ENCODE data around the gene SNX17. TPM values are rescaled to one million over a fixed set of nuclear protein-coding genes. Genes with fewer than 3 reads are reported as not detected.

Gene SNX17
- total RNA-seq, result 10 to 100 TPM; 66.1 to 70.7 TPM

- DNase-seq (peak; percentile 99), ATAC-seq (replicated peaks in 1 of 2) (peak; percentile 94 to 95)
- no peaks in the 10 kb centered on the region for H3K27me3 Mint-ChIP-seq (ENCODE audit: low read depth)
- H3K36me3 Mint-ChIP-seq (ENCODE audit: insufficient read depth in 2 of 2), result peaks cover 12 to 13% of the 10 kb centered on the region in 2 donors
- peak within 1 kb of the TSS; percentile 95 for H3K27ac Mint-ChIP-seq
- H3K9me3 Mint-ChIP-seq, result no peaks in the 10 kb centered on the region
- H3K4me1 Mint-ChIP-seq (ENCODE audit: low read depth), result peaks cover 34% of the 10 kb centered on the region
- H3K4me3 Mint-ChIP-seq, result peak within 1 kb of the TSS; percentile 82 to 83
Measured at GRCh38 chr2:27370026-27370815, at the start of gene SNX17, which contains the start of gene EIF2B4. TSS of gene SNX17 (plus strand) at chr2:27370616. CDS start at chr2:27370744, 128 bp downstream. TSS of gene EIF2B4 (minus strand) at chr2:27370338. CDS start at chr2:27370314, 24 bp downstream.

DNA sequence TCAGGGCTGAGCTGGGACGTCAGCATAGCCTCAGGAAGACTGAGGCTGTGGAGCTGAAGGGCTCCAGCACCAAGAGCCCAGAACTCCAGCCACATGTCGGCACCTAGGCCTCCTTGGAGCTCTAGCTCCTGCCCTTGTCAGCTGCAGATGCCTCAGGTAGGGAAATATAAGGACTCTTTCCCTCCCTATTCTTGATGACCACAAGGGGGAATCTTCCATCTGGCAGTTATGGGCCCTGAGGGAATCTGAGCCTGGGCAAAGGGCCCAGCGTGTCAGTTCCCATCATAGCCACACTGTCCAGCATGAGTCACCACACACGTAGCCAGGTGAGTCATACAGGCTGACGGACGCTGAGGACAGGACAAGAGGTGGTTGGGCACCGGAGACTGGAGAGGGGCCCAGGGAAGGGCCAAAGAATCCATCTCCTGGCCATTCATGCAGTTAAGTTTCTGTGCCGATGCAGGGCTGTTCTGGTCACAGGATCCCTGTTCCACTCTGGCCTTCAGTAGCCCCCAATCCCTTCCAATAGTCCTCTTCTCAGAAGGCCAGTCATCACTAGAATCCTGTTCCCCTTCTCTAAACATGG lies 49.4 kb upstream of the SNX17 start:
- Mint-ChIP-seq H3K27me3 (ENCODE audit: low read depth) (no peaks in the 10 kb centered on the region), H3K27ac (no peak overlapping the region), H3K4me1 (ENCODE audit: low read depth) (peaks cover 23% of the 10 kb centered on the region), H3K36me3 (ENCODE audit: insufficient read depth in 2 of 2) (peaks cover 3 to 10% of the 10 kb centered on the region in 2 donors), H3K4me3 (peak overlapping the region; percentile 95 to 99), H3K9me3 (no peaks in the 10 kb centered on the region)
- peak in 1 of 2 donors; percentile 12 for DNase-seq
- ATAC-seq (replicated peaks in 1 of 2), result no peak

DNA sequence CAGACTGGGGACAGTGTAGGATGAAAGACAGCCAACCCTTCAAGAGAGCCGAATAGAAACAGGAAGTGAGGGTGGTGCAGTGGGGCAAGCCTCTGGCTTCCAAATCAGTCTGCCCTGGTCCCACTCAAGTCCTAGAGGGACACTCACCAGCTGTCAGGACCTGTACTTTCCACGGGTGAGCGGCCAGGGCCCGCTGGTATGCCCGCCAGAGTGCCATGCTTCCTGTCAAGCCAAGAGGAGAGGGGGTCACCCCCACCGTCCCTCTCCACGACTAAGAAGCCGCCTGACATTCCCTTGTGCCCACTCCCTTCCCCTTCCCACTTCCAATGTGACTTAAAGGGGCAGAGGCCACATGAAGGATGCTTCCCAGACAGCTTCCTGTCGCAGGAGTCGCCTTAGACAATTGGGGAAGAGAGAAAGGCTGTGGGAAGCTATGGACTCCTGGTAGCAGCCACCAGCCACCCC lies 48.1 kb upstream of the SNX17 start:
- DNase-seq, result peak; percentile 16 to 29
- H3K4me3 Mint-ChIP-seq, result peak overlapping the region; percentile 95 to 99

DNA sequence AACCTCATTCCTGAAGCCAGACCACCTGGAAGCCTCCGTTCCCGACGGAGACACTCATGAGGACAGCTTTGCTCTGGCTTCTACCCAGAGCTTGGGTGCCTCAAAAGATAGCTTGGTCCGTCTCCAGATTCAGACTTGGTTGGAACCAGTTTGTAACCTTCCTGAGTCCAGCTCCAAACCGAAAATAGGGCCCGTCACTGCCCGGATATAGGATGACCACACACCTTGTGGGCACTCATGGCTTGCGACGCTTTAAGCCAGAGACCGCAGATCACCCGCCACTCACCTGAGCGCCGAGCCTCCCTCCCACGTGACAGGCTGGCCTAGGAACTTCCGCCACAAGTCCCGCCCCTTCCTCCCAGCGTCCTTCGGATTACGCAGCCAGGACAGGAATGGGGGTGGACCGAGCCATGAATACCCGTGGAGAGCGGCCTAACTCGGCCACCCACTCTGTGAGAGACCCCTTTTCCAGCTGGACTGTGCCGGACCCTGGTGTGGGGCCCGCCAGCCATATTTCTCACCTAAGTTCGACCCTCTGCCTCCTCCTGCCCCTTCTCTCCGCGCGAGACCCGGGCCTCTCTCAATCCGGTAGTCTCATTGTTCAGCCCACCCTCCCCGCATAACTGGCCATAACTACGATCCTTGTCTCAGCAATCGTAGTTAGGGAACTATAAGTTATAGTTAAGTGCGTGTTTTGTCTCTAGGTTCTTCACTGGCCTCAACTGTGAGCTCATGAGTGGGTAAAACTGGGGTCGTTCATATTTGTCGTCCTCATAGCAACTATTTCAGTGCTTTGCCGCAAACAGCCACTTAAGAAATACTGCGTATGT lies 47.4 kb upstream of the SNX17 start, which contains the start of gene MPV17:
MPV17 (minus strand) TSS at position 332 of the 830 bp plus-strand sequence. CDS start 580 bp downstream, outside the sequence.
- Mint-ChIP-seq H3K9me3 (no peaks in the 10 kb centered on the region), H3K27me3 (ENCODE audit: low read depth) (no peaks in the 10 kb centered on the region), H3K4me3 (peak within 1 kb of the TSS; percentile 95 to 99), H3K27ac (peak within 1 kb of the TSS; percentile 97), H3K4me1 (ENCODE audit: low read depth) (peaks cover 23% of the 10 kb centered on the region), H3K36me3 (ENCODE audit: insufficient read depth in 2 of 2) (peaks cover 10 to 19% of the 10 kb centered on the region in 2 donors)
- ATAC-seq (replicated peaks in 1 of 2) (peak; percentile 99), DNase-seq (peak; percentile 90 to 92)

More for the DNA sequence above, 48.1 kb upstream of the SNX17 start:
- no peaks in the 10 kb centered on the region for H3K27me3 Mint-ChIP-seq (ENCODE audit: low read depth)
- H3K9me3 Mint-ChIP-seq, result no peaks in the 10 kb centered on the region
- H3K36me3 Mint-ChIP-seq (ENCODE audit: insufficient read depth in 2 of 2), result peaks cover 8 to 19% of the 10 kb centered on the region in 2 donors
- peak overlapping the region; percentile 97 for H3K27ac Mint-ChIP-seq
- H3K4me1 Mint-ChIP-seq (ENCODE audit: low read depth), result peaks cover 23% of the 10 kb centered on the region
- ATAC-seq (replicated peaks in 1 of 2), result peak; percentile 10 to 27

DNA sequence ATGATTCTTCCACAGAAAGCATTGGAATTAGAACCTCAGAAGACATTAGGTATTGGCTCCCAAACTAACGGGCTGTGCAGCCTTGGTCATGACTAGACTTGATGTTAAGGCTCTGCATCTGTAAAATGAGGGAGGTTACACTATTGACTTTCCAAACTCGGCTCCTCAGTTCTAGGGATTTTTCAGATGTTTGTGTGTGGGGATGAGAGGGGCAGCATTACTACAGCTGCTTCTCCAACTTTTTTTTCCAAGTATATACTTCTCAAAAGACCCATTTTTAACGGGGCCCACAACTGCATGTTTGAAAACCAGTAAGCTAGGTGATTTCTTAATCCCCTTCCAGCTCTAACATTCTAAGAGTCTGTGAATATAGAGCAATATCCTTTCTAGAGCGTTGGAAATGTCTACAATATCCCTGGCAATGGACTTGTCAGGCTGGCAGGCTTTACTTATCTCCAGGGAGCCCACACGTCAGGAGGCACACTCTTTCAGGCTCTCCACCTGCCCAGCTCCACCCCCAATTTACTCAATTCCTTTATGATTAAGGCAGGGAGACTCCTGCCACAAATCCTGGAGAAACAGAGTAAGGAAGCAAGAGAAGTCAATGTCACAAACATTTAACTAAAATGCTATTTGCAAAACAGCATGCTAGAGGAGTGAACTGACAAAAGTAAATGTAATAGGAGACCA lies 46.7 kb upstream of the SNX17 start:
- DNase-seq (no peak), ATAC-seq (replicated peaks in 1 of 2) (no peak)
- Mint-ChIP-seq H3K36me3 (ENCODE audit: insufficient read depth in 2 of 2) (peaks cover 10 to 19% of the 10 kb centered on the region in 2 donors), H3K9me3 (no peaks in the 10 kb centered on the region), H3K27me3 (ENCODE audit: low read depth) (no peaks in the 10 kb centered on the region), H3K27ac (peak overlapping the region; percentile 97), H3K4me1 (ENCODE audit: low read depth) (peaks cover 23% of the 10 kb centered on the region), H3K4me3 (peak overlapping the region; percentile 95 to 99)

DNA sequence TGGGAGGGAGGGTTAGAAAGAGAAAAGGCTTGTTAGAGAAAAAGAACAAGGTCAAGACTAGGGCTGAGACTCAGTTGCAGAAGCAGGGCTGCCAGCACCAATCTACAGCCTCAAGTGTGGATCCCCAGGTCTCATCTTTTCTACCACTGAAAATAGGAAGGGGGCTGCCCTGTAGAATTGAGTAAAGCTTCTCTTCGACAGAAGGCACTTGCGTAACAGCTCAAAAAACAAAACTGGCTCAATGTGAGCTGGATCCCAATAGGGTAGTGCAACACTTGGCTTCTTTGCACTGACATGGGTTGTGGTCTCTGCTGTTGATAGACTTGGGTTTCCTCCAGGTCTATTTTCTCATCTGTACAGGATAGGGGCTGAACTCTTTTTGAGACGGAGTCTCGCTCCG lies 45.7 kb upstream of the SNX17 start:
- Mint-ChIP-seq H3K4me1 (ENCODE audit: low read depth) (peaks cover 23% of the 10 kb centered on the region), H3K27ac (no peak overlapping the region), H3K9me3 (no peaks in the 10 kb centered on the region), H3K36me3 (ENCODE audit: insufficient read depth in 2 of 2) (peaks cover 12 to 17% of the 10 kb centered on the region in 2 donors), H3K27me3 (ENCODE audit: low read depth) (no peaks in the 10 kb centered on the region), H3K4me3 (peak overlapping the region; percentile 4 to 29)
- ATAC-seq (replicated peaks in 1 of 2) (no peak), DNase-seq (no peak)

GRCh38 chr2:27335311-27335710 lies 35.1 kb upstream of the SNX17 start:
- Mint-ChIP-seq H3K4me1 (ENCODE audit: low read depth) (peaks cover under 1% of the 10 kb centered on the region), H3K36me3 (ENCODE audit: insufficient read depth in 2 of 2) (peaks cover 8 to 14% of the 10 kb centered on the region in 2 donors), H3K4me3 (no peak overlapping the region), H3K9me3 (no peaks in the 10 kb centered on the region), H3K27me3 (ENCODE audit: low read depth) (no peaks in the 10 kb centered on the region), H3K27ac (no peak overlapping the region)
- DNase-seq (no peak), ATAC-seq (replicated peaks in 1 of 2) (no peak)

DNA sequence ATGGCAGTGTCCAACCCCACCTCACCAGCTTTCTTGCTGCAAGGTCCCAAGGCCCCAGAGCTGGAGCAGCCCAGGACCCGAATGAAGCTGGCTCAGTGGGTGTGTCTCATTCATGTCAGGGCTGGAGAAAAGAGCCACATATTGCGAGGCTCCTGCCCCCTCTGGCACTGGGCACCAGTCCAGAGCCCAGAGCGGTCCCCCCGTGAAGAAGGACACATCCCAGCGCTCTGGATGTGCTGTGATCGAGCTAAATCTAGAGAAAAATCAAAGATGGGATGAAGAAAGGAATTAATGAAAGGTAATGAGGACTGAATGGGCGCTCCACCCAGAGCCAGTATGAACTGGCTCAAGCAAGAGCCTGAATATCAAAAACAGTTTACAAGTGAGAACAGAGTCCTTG lies 34.2 kb upstream of the SNX17 start:
- Mint-ChIP-seq H3K27ac (no peak overlapping the region), H3K9me3 (no peaks in the 10 kb centered on the region), H3K27me3 (ENCODE audit: low read depth) (no peaks in the 10 kb centered on the region), H3K36me3 (ENCODE audit: insufficient read depth in 2 of 2) (peaks cover 8 to 21% of the 10 kb centered on the region in 2 donors), H3K4me3 (no peak overlapping the region), H3K4me1 (ENCODE audit: low read depth) (peaks cover 4% of the 10 kb centered on the region)
- DNase-seq, result no peak
- no peak for ATAC-seq (replicated peaks in 1 of 2)

DNA sequence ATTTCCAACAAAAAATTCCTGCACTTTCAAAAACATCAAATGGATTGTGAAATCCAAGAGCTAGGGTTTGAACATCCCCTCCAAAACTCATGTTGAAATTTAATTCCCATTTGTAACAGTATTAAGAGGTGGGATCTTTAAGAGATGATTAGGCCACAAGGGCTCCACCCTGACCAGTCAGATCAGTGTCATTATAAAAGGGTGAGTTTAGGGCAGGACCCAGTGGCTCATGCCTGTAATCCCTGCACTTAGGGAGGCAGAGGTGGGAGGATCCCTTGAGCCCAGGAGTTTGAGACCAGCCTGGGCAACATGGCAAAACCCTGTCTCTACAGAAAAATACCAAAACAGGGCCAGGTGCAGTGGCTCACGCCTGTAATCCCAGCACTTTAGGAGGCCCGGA lies 22.8 kb upstream of the SNX17 start:
- H3K27me3 Mint-ChIP-seq (ENCODE audit: low read depth), result no peaks in the 10 kb centered on the region
- peak overlapping the region; percentile 26 for H3K27ac Mint-ChIP-seq
- ATAC-seq (replicated peaks in 1 of 2), result no peak
- DNase-seq, result no peak
- no peak overlapping the region for H3K4me3 Mint-ChIP-seq
- H3K36me3 Mint-ChIP-seq (ENCODE audit: insufficient read depth in 2 of 2), result peaks cover 0 to 6% of the 10 kb centered on the region in 2 donors
- H3K9me3 Mint-ChIP-seq, result no peaks in the 10 kb centered on the region
- peaks cover 18% of the 10 kb centered on the region for H3K4me1 Mint-ChIP-seq (ENCODE audit: low read depth)

DNA sequence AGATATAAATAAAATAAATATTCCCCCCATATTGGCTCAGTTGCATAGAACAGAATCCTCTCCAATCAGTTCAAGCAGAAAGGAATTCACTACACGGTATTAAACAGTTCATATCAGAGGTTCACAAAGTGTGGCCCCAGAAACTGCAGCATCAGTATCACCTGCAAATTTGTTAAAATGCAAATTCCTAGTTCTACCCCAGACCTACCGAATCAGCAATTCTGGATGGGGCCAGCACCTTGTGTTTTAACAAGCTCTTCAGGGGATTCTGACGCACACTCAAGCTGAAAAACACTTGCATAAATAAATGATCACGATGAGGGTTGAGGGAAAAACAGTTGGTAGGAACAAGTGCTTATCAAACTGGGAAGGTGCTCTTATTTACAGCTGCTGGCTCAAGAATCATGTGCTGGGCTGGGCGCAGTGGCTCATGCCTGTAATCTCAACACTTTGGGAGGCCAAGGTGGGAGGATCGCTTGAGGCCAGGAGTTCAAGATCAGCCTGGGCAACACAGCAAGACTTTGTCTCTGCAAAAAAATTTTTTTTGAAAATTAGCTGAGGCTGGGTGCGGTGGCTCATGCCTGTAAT lies 20.2 kb upstream of the SNX17 start:
- peaks cover 41% of the 10 kb centered on the region for H3K4me1 Mint-ChIP-seq (ENCODE audit: low read depth)
- no peaks in the 10 kb centered on the region for H3K27me3 Mint-ChIP-seq (ENCODE audit: low read depth)
- H3K36me3 Mint-ChIP-seq (ENCODE audit: insufficient read depth in 2 of 2), result peaks cover 0 to 4% of the 10 kb centered on the region in 2 donors
- no peak overlapping the region for H3K4me3 Mint-ChIP-seq
- DNase-seq, result no peak
- H3K9me3 Mint-ChIP-seq, result no peaks in the 10 kb centered on the region
- H3K27ac Mint-ChIP-seq, result no peak overlapping the region
- no peak for ATAC-seq (replicated peaks in 1 of 2)

- Mint-ChIP-seq H3K4me1 (ENCODE audit: low read depth) (peaks cover 48% of the 10 kb centered on the region), H3K27ac (peak overlapping the region; percentile 29), H3K27me3 (ENCODE audit: low read depth) (no peaks in the 10 kb centered on the region), H3K4me3 (peak overlapping the region; percentile 51 to 55), H3K36me3 (ENCODE audit: insufficient read depth in 2 of 2) (peaks cover under 1 to 7% of the 10 kb centered on the region in 2 donors), H3K9me3 (no peaks in the 10 kb centered on the region)
- DNase-seq (peak; percentile 21 to 24), ATAC-seq (replicated peaks in 1 of 2) (peak; percentile 32 to 45)
Measured at GRCh38 chr2:27351802-27352598, 18.4 kb upstream of the SNX17 start.

All from activated T-cell treated with anti-CD3 and anti-CD28 coated beads, Interleukin-2, amount 50 U/mL, for 72 hours (primary cell).